HG02943 (cell line): ENCODE measurements around the gene AHDC1.
"Not testable (repeated sequence)": the region's sequence is repeated elsewhere in the genome, so short reads cannot be mapped to it uniquely, and the experiment has no call there.

Experiments used
- ATAC-seq: cut with Tn5 transposase; IDR thresholded peaks from one replicate; pipeline ENCODE4 v1.9.1; 2021; ENCODE audit warnings: mild to moderate bottlenecking, low read depth, moderate library complexity; ENCODE audit not compliant: unreplicated experiment

Gene AHDC1, protein sequence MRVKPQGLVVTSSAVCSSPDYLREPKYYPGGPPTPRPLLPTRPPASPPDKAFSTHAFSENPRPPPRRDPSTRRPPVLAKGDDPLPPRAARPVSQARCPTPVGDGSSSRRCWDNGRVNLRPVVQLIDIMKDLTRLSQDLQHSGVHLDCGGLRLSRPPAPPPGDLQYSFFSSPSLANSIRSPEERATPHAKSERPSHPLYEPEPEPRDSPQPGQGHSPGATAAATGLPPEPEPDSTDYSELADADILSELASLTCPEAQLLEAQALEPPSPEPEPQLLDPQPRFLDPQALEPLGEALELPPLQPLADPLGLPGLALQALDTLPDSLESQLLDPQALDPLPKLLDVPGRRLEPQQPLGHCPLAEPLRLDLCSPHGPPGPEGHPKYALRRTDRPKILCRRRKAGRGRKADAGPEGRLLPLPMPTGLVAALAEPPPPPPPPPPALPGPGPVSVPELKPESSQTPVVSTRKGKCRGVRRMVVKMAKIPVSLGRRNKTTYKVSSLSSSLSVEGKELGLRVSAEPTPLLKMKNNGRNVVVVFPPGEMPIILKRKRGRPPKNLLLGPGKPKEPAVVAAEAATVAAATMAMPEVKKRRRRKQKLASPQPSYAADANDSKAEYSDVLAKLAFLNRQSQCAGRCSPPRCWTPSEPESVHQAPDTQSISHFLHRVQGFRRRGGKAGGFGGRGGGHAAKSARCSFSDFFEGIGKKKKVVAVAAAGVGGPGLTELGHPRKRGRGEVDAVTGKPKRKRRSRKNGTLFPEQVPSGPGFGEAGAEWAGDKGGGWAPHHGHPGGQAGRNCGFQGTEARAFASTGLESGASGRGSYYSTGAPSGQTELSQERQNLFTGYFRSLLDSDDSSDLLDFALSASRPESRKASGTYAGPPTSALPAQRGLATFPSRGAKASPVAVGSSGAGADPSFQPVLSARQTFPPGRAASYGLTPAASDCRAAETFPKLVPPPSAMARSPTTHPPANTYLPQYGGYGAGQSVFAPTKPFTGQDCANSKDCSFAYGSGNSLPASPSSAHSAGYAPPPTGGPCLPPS (N-terminal part only)

DNA sequence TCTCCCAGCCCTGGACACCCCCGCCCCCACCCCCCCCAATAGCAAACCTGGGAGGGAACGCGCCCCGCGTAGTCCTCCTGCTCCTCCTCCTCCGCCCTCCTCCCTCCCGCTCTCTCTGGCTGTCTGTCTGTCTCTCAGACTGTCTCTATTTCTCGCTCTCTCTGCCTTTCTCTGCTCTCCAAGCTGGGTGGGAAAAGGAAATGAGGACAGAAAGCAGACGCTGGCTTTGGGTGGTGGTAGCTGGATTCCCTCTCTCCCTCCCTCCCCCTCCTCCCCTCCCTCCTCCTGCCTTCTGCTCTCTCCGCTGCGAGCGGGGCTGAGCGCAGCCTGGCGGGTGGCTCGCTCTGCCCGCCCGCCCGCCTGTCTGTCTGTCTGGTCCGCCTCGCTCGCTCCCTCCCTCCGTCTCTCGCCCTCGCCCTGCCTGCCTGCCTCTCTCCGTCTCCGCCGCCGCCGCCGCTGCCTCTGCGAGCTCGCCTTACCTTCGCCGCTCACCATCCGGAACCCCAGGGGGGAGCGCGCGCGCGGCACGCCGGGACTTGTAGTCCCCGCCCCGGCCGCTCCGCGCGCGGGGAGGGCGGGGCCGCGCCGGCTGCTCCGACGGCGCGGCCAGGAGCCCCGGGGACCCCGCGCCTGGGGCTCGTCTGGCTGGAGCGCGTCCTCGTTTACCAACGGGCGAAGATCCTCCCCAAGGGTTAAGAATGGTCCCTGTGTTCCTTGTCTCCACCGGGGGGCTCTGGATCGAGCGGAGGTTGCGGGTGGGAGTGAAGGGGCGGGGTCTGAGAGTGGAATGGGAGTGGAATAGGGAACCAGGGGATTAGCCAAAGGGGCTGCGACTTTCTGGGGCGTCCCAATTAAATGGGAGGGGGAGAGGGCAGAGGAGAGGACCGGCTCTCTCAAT, at the start of gene AHDC1:
Gene AHDC1, minus strand, starts transcription at position 464 of the 898 bp plus-strand sequence. CDS start 52,029 bp downstream, outside the sequence.
- no peak for ATAC-seq

GRCh38 chr1:27652111-27652864, 48.3 kb upstream of the AHDC1 start:
- ATAC-seq: no peak

- no peak for ATAC-seq
These were observed 46.7 kb upstream of the AHDC1 start for GRCh38 chr1:27650539-27651175.

DNA sequence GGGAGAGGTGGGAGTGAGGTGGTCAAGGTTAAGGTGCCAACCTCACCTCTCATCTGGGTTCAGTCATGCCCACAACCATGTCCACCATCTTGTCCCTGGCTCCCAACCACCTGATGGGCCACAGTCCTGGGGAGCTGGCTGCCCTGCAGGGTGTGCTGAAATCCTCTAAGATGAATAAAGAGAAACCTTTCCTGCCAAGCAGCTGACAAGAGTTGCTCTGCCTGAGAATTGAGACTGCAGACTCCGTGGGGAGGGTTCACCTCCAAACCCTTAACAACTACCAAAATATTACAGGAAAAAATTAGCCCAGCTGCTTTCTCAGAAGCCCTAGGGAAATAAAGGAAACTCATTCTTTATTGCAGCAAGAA, 46.2 kb upstream of the AHDC1 start:
- no peak for ATAC-seq

DNA sequence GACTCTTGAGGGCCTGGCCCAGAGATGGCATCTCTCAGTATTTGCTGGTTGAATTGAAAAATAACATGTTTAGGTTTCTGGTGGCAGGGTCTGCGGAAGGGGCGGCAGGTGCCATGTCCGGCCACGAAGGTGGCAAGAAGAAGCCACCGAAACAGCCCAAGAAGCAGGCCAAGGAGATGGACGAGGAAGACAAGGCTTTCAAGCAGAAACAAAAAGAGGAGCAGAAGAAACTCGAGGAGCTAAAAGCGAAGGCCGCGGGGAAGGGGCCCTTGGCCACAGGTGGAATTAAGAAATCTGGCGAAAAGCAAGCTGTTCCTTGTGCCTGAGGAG, 45.3 kb upstream of the AHDC1 start:
- ATAC-seq: no peak

DNA sequence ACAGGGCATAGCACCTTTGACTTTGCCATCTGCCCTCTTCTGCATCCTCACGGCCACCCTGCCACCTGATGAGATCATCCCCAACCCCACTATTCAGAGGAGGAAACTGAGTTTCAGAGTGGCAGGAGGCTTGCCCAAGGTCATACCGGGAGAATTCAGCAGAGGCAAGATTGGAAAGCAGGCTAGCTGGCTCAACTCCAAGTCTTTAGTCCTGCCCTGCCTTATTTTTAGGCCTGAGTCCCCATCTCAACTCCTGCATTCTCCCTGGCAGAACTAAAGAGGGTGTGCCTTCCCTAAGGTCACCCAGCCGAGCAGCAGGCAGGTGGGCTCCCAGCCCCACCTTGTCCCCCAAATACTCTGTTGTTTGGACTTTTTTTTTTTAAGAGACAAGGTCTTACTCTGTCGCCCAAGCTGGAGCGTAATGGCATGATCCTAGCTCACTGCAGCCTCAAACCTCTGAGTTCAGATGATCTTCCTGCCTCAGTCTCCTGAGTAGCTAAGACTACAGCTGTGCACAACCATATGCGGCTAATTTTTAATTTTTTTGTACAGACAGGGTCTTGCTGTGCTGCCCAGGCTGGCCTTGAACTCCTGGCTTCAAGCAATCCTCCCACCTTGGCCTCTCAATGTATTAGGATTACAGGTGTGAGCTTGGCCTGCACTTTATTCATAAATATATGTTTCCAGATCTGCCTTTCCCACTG, 44.8 kb upstream of the AHDC1 start:
- no peak for ATAC-seq

- no peak for ATAC-seq
These were observed 43.4 kb upstream of the AHDC1 start for GRCh38 chr1:27647328-27647727.

GRCh38 chr1:27646676-27647075, 42.7 kb upstream of the AHDC1 start:
- no peak for ATAC-seq

- ATAC-seq: no peak
These were observed 41.1 kb upstream of the AHDC1 start for GRCh38 chr1:27645071-27645415.

- ATAC-seq: no peak
These were observed 40.6 kb upstream of the AHDC1 start for GRCh38 chr1:27644369-27645070.

DNA sequence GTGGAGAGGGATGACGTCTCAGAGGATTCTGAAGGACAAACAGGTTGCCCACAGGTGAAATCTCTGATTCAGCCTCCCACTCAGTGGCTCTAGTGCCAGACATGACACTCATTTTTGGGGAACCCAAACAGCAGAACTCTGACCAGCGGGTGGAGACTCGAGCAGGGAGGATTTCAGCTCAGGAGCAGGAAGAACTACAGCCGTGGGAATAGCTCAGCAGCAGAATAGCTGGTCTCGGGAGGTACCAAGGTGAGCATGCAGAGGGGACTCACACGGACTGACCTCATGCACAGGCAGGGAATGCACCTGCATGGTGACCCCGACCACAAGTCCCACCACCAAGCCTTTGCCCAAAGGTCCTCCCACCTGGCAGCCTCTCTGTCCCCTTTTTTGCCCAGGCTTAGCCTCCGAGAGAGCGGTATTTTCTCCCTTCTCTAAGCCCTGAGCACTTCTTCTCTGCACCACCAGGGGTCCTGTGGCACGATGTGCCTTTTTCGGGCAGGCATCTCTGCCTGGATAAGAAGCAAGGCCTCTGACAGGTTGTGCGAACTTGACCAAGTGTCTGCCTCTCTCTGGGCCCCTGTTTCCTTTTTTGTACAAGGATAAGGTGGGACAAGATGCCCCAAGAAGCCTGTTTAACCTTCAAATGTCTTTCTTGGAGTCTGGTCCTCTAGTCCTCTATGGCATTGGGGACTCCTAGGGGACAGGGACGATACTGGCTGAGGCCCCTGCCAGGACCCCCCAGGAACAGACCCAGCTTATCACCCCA, 39.8 kb upstream of the AHDC1 start:
- ATAC-seq: no peak

DNA sequence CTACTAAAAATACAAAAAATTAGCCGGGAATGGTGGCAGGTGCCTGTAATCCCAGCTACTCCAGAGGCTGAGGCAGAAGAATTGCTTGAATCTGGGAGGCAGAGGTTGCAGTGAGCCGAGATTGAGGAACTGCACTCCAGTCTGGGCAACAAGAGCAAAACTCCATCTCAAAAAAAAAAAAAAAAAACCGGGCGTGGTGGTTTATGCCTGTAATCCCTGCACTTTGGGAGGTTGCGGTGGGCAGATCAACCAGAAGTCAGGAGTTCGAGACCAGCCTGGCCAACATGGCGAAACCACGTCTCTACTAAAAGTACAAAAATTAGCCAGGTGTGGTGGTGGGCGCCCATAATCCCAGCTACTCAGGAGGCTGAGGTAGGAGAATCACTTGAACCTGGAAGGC, 36.6 kb upstream of the AHDC1 start:
- not testable (repeated sequence) for ATAC-seq

GRCh38 chr1:27638805-27639204, 34.9 kb upstream of the AHDC1 start:
- no peak for ATAC-seq

DNA sequence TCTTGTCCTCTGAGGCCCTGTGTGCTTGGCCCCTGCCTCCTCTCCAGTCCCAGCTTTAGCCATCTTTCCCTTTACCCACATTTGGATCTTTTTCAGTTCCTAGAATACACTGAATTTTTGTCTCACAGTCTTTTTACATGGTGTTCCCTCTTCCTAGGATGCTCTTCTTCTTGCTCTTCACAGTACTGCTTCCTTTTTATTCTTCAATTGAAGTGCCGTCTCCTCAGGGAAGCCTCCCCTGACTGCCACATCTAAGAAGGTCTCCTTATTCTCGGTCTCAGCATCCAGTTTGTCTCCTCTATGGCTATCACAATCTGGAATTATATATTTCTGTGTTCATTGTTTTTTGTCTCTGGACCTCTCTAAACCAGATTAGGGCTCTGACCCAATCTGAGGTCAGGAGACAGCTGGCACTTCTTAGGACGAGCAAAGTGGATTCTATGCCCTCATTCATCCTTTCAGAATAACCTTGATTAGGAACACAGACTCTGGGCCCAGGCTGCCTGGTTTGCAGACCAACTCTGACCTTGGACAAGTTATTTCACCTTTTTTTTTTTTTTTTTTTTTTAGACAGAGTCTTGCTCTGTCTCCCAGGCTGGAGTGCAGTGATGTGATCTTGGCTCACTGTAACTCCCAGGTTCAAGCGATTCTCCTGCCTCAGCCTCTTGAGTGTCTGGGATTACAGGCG, 34.2 kb upstream of the AHDC1 start:
- ATAC-seq: no peak

- no peak for ATAC-seq
These were observed 31.6 kb upstream of the AHDC1 start for GRCh38 chr1:27635396-27636142.

DNA sequence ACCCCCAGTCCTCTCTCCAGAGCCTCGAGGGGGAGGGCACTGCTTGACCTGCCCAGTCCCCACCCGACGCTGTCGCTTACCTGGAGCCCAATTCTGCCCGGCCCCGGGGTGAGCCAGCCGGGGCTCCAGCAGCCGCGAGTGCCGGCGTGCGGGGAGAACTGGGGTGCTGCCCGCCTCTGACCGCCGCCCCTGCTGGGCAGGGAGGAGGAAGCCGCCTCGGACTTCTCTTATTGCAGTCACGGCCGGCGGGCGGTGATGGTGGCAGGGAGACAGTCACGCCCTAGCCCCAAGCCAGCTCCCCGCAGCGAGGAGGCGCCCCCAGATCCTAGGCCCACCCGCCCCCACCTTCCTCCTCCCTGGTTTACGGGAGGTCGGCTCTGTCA, 31.0 kb upstream of the AHDC1 start, which contains the start of gene FGR:
Gene FGR, minus strand, starts transcription at position 201 of the 383 bp plus-strand sequence. CDS start 11,269 bp downstream, outside the sequence.
- ATAC-seq: no peak
